CD4-positive, alpha-beta T cell treated with Interleukin-6 at 100 ng/mL for 8 hours (primary cell): Measurements from ENCODE around the gene SEPHS2.

Experiments used
- DNase-seq: peaks from one replicate; pipeline ENCODE4 v3.0.0-alpha.2; 2020; ENCODE audit warnings: mixed read lengths, low spot score

Gene SEPHS2

DNA sequence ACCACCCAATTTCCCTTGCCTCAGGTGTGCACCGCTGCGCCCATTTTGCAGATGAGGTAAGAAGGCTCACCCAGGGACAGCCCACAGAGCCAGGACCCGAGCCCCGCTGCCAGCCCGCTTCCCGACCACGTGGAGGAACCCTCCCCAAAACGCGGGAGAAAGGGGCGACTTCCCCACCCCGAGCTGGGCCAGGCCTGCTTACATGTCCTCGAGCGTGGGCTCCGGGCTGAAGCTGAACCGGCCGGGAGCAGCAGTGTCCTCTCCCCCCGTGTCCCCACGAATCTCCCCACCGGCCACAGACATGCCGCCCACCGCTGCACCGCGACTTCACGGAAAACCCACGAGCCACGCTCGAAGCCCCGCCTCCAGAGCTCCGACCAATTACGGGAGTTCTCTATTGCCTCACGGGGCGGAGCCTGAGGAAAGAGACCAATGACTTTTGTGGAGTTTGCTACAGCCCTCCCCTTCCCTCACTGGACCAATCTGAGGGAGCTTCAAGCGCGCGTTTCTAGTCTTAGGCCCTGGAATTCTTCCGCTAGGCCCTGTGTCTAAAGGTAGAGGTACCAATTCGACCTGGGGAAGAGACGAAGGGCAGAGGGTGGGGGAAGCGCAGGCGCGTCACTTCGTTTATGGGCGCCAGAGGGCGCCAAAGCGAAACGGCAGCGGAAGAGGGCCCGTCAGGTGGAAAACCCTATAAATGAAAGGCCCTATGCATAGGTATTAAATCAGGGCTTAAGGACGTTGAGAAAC lies 15.8 kb downstream of the SEPHS2 start, which contains the start of gene DCTPP1:
Gene DCTPP1, minus strand, starts transcription at position 353 of the 750 bp plus-strand sequence. Its CDS starts 50 bp downstream, at position 303.
- DNase-seq: peak; percentile 98

DNA sequence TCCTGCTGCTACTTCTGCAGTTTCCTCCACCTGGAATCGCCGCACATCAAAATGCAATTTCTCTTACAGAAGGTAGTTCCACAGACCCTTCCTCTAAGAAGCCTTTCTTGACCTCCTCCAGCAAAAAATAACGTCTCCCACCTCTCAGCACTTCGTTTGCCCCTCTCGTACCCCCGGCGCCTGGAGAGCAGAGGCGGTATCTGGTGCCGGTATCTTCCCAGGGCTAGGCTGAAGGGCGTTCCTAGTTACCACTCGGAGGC lies 16.3 kb downstream of the SEPHS2 start:
- DNase-seq: no peak

DNA sequence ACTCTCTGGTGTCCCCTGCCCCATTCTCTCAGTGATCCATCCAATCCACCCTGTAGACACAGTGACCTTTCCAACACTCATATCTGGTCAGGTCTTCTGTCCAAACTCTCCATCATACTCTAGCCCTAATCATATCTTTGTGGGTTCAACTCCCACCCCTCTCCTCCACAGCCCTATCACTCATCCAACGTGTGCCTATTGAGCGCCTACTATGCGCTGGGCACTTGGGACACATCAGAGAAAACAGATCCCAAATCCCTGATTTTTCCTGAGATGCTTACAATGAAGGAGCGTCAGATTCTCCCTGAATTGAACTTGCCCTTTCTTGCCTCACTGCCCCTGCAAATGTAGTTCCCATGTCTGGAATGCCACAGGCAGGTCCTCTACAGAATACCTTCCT lies 17.6 kb downstream of the SEPHS2 start:
- no peak for DNase-seq

DNA sequence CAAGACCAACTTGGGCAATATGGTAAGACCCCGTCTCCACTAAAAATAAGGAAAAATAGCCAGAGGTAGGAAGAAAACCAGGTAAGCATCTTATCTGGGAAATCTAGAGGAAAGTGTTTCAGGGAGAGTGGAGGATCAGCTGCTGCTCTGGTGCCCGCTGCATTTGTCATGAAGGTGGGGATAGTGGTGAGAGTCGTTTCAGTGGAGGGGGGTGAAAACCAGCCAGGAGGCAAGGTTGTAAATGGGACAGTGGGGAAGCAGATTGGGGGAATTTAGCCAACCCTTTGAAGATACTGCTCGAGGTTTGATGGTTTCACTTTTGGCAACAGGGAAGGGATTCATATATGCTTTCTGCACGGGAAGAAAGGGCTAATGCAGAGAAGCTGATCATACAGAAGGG lies 24.7 kb downstream of the SEPHS2 start:
- DNase-seq: no peak

DNA sequence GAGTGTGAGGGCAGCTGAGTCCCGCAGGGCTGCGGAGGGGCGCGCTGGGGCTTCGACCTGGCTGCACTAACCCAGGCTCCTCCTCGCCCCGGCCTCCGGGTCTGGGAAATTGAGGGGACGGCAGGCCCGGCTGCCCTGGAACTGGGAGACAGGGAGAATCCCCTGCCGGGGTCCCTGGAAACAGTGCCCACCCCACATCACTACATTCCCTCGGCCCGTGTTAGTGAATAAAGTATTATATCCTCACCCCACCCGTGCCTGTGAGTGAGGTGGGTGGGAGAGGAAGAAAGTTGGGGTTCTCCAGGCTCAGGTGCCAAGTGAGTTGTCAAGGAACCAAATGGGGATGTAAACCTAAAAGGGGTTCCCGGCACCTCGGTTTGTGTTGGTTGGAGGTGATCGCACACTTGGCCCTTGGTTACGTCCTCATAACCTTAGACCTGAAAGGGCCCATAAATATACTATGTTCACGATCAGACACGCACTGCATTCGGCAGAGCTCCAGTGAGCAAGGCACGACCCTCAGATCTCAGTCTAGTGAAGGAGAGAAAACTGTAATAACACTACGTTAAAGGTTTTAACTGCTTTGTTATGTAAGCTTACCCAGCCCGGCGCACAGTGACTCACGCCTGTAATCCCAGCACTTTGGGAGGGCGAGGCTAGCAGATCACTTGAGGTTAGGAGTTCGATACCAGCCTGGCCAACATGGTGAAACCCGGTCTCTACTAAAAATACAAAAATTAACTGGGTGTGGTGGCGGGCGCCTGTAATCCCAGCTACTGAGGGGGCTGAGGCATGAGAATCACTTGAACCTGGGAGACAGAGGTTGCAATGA lies 27.1 kb downstream of the SEPHS2 start:
- no peak for DNase-seq

DNA sequence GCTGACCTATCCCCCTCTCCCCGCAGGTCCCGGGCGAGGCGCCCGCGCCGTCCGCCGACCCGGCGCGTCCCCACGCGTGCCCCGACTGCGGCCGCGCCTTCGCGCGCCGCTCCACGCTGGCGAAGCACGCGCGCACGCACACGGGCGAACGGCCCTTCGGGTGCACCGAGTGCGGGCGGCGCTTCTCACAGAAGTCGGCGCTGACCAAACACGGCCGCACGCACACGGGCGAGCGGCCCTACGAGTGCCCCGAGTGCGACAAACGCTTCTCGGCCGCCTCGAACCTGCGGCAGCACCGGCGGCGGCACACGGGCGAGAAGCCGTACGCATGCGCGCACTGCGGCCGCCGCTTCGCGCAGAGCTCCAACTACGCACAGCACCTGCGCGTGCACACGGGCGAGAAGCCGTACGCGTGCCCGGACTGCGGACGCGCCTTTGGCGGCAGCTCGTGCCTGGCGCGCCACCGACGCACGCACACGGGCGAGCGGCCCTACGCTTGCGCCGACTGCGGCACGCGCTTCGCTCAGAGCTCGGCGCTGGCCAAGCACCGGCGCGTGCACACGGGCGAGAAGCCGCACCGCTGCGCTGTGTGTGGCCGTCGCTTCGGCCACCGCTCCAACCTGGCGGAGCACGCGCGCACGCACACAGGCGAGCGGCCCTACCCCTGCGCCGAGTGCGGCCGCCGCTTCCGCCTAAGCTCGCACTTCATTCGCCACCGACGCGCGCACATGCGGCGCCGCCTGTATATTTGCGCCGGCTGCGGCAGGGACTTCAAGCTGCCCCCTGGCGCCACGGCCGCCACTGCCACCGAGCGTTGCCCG lies 27.9 kb downstream of the SEPHS2 start:
- peak; percentile 91 for DNase-seq

DNA sequence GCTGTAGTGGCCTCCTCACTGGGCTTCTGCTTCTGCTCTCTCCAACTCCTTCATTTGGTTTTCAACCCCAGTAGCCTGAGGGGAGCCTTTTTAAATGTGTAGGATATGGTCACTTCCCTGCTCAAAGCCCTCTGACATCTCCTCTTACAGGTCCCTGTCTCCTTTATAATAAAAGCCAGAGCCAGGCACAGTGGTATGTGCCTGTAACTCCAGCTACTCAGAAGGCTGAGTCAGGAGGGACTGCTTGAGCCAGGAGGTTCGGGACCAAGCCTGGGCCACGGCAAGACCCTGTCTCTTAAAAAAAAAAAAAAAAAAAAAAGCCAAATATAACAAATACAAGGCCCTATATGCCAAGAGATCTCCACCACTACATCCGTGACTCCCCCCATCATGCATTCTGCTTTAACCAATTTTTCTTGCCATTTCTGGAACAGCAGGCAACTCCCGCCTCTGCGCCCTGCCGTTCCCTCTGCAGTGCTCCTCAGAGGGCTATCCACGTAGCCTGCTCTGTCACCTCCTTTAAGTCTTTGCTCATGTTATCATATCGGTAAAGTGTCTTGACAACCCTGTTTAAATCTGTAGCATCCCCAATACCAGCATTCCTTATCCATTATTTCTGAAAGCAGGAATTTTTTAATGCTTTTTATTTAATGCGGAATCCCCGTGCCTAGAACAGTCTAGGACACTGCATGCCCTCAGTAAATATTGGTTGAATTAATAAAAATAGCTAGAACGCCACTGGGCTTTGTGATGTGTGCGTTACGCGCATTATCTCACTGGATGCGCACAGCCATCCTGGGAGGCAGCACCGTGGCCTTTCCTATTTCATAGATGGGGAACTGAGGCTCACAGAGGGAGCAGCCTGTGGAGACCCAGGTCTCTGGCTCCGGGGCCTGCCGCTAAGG lies 28.8 kb downstream of the SEPHS2 start:
- no peak for DNase-seq

DNA sequence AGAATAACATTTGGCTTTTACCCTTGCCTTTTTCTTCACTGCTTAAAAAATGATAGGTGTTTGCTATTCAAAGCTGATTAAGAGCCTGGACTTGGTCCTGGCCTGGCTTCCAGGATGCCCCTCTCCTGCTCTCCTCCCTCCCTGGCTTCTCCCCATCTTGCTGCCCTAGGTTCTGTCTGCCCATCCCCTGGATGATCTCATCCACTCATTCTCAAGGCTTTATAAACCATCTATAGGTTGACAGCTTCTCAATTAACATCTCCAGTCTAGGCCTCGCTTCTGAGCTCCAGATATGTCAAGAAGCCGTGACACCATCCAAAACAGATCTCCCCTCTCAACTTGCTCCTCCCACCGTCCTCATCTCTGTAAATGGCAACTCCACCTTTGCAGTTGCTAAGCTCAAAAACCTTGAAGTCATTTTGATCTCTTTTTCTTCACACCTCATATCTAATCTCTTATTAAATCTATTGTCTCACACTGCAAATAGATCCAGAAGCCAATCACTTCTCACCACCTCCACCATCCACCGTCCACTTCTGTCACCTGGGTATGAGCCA lies 29.5 kb downstream of the SEPHS2 start:
- DNase-seq: no peak

DNA sequence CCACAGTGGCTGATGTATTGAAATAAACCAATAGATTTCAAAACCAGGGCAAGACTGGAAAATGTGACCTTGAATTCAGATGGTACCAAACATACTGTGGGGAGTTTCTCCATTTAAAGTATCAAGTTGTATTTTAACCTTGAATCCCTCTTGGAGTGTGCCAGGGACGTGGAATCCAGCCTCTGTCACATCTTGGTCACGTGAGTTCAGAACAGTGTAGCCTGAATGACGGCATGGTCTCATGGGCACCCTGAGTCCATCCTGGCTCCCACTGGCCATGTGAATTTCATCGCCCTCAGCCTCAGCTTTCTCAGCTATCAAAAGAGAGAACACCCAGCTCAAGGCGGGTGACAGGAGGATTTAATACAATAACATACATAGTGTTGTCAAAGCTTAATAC lies 31.5 kb downstream of the SEPHS2 start:
- DNase-seq: no peak

DNA sequence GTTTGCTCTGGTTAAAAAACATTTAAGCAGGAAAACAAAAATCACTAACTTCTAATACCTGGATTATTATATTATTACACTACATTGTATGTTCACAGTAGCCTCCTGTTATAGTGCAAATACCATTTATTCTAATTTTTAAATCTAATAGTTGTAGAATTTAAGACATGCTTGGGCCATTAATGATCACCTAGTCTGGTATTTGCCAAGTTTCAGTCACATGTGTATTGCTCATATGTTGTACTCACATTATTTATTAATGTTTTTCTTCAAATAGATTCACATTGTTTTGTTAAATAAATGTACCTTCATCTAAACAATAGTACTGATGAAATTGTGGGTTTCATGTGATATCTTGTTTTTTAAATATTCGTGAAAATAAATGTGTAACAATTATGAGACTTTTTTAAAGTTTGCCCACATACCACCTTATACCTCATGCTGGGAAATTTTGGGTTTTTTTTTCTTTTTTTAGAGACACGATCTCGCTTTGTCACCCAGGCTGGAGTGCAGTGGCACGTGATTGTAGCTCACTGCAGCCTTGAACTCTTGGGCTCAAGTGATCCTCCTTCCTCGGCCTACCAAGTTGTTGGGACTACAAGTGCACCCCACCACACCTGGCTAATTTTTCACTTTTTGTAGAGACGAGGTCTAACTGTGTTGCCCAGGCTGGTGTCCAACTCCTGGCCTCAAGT lies 32.4 kb downstream of the SEPHS2 start:
- DNase-seq: no peak

DNA sequence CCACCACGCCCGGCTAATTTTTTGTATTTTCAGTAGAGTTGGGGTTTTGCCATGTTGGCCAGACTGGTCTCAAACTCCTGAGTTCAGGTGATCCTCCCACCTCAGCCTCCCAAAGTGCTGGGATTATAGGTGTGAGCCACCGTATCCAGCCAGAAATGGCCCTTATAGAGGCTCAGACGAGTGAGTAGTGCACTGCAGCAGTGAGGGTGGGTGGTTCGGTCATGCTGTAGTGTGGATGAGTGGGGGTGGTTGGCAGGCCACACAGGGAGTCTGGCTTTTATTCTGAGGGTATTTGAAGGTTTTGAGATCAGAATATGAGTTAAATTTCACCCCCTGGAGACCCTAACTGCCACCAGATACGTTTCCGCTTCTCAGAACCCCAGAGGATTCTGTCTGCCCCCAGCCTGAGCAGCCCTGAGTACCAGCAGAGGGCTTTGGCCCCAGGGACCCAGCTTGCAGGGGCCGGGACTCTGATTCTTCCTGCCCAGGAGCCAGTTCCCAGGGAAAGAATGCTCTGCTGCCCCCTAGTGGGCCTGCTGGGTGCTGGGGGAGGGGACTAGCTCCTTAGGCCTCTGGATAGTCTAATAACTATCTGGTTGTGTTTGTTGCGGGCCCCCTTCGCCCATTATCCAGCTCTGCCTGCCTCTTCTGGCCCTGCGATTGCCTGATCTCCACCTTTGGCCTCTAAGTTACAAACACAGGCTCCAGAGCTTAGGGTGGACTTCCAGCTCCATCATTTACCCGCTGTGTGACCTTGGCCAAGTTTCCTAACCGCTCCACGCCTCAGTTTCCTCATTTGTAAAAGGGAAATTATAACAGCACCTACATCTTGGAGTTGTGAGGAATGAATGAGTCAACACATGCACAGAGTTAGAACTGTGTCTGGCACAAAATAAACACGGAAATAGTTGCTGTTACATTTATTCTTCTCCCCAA lies 36.3 kb downstream of the SEPHS2 start:
- DNase-seq: peak; percentile 92

DNA sequence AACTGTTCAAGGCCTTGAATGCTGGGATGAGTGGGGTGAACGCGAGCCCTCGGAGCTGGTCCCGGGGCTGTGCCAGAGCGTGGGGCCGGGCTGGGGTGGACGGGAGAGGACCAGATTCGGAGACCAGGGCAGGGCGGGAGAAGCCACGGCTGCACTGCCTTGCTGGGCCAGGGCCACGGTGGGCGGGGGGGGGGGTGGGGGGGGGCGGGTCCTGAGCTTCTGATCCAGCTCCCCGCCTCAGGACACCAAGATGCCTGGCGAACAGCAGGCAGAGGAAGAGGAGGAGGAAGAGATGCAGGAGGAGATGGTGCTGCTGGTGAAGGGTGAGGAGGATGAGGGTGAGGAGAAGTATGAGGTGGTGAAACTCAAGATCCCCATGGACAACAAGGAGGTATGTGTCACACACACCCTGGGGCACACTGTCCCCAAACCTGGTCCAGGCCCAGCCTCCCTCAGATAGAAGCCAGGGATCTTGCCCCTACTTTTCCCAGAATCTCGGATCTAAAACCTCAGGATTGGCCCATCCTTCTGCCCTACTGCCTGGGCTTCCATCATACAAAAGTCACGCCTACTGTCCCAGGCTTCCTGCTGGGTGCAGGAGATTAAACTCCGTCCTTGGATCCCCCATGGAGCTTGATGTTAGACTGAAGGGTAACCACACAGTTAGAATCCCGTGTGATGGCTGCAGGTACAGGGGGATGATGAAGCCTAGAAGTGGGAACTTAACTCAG lies 37.7 kb downstream of the SEPHS2 start:
- DNase-seq: no peak

DNA sequence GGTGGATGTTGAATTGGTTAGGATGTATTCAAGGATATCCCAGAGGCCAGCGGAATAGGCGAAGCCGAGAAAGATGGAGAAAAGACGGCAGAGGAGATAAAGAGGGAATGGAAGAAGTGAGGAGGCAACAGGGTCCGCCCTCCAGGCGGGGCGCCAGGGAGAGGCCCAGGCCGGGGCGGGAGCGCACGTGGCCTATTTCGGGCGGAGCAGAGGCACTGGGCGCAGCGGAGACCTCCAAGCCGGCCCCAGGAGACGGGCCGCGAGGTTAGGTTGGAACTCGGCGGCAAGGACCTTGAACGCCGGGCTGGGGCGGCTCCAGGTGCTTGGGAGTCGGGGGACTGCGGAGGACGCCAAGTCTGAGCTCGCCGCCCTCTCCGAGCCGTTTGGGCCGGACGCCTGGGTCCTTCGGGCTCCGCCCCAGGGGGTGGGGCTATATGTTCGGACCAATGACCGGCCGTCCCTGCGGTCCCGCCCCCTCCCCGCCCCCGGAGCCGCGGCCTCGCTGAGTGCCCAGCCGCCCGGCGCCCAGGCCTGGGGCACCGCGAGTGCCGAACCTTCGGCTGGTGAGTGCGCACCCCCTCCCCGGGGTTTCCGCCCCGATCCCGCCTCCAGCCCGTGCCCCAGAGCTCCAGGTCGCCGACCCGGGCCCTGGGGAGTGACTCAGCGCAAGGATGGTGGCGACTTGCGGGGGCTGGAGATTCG lies 38.4 kb downstream of the SEPHS2 start, which contains the start of gene ZNF771:
Gene ZNF771, plus strand, starts transcription at position 505 of the 702 bp plus-strand sequence. CDS start 448 bp downstream, outside the sequence.
- peak; percentile 86 for DNase-seq

DNA sequence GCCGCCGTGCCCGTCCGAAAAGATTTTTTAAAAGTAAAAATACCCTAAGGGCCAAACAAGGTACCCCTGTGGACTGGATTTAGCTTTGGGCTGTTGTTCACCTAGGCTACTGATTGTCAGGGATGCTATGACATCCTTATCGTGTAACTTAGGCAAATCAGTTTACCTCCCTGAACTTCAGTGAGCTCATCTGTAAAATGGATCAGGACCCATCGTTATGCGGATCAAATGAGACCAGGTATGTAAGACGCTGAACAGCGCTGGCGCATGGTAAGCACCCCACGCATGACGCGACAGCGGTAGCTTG lies 38.9 kb downstream of the SEPHS2 start:
- DNase-seq: no peak

DNA sequence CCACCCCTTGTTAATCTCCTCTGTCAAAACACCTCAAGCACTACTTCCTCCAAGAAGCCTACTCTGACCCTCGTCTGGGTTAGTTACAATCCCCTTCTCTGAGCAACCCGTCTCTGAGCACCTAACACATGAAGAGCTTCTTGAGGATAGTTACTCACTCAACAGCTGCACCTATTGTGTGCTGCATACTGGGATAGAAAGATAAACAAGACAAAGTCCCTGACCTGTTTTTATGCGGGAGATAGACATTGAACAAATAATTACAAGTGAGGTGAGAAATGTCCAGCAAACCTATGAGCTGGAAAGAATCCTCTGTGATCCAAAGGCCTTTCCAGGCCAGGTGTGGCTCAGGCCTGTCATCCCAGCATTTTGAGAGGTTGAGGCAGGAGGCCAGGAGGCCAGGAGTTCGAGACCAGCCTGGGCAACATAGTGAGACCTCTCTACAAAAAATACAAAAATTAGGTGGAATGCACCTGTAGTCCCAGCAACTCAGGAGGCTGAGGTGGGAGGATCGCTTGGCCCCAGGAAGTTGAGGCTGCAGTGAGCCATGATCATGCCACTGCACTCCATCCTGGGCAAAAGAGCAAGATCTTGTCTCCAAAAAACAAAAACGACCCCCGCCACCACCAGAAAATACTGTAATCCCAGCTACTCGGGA lies 43.8 kb downstream of the SEPHS2 start:
- no peak for DNase-seq

DNA sequence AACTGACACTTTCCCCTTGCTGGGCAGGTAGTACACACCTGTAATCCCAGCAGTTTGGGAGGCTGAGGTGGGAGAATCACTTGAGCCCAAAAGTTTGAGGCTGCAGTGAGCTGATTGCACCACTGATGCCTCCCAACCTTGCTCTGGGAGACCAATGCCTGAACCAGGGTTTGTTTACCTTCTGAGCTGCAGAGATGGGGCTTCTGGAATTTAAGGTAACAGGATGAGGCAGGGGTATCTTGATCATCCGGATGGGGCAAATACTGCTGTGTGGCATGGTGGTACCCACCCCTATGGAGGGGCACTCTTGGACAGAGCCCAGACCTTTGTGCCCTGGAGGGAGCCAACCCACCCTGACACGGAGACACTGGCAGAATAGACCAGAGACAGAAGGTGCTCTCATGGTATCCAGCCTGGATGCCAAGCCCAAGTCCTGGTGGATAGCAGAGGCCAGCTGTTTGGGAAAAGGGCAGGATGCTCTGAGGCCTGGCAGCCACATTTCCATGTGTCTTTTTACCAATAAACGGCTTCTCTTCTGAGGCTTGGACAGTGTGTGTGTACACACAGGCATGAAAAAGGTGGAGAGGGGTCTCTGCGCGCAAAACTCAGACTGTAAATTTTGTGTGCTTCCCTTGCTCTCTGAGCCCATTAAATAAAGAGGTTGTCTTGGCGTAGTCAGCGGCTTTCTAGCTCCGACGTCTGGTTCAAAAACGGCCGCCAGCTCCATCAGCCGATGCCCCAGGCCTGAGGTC lies 46.1 kb downstream of the SEPHS2 start:
- no peak for DNase-seq
